Jurkat, Clone E6-1 (cell line): ENCODE measurements around the gene ETFA.

Experiments used
- DNase-seq: peaks from one replicate; pipeline ENCODE4 v3.0.0-alpha.2; 2011; ENCODE audit warnings: low read depth, low spot score
- H3K4me3 ChIP-seq: 2 replicates; pipeline ENCODE4 v1.5.1; 2011; ENCODE audit warnings: mild to moderate bottlenecking, low read length, control low read depth, moderate library complexity

ETFA gene

GRCh38 chr15:76187163-76187562, 124.1 kb downstream of the ETFA start:
- H3K4me3 ChIP-seq: no peak overlapping the region
- DNase-seq: no peak

DNA sequence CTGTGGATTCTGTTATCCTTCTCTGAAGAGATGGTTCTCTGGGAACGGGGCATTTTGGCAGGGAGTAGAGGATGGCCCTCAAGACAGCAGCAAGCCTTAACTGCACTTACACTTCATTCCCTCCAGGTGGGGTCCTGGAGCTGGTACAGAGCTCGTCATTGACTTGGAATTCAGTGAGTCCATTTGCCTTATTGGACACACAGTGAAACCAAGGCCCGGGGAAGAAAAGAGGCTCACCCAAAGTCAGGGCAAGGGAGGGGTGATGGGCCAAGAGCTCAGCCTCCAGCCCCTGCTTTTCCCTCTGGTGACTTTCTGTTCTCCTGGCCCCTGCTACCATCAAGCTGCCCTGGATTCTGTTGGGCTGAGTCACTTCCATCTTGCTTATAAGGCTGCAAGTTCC, 125.6 kb downstream of the ETFA start:
- peak; percentile 29 for DNase-seq
- no peak overlapping the region for H3K4me3 ChIP-seq

- H3K4me3 ChIP-seq: no peak overlapping the region
Measured at GRCh38 chr15:76184650-76185035, 126.6 kb downstream of the ETFA start.

GRCh38 chr15:76183930-76184649, 127.2 kb downstream of the ETFA start:
- DNase-seq: no peak
- H3K4me3 ChIP-seq: no peak overlapping the region

More at GRCh38 chr15:76184650-76185035, 126.6 kb downstream of the ETFA start:
- DNase-seq: no peak

DNA sequence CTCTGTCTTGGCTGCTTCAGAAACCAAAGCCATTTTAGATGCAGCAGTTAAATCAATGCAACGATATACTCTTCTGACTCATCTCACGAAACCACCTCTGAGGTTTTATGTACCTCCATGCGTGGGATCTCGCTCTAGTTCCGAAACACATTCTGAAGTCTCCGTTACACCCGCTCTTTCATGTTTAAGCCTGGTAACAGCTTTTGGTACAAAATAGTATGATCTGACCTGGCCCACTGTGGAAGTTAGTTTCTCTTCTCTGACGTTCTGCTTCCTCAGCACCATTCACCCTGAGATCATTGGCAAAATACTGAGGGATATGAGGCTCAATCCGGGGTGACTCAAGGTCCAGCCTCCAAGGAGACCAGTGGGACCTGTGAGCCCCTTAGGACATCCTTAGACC, 129.6 kb downstream of the ETFA start:
- no peak overlapping the region for H3K4me3 ChIP-seq
- DNase-seq: no peak

DNA sequence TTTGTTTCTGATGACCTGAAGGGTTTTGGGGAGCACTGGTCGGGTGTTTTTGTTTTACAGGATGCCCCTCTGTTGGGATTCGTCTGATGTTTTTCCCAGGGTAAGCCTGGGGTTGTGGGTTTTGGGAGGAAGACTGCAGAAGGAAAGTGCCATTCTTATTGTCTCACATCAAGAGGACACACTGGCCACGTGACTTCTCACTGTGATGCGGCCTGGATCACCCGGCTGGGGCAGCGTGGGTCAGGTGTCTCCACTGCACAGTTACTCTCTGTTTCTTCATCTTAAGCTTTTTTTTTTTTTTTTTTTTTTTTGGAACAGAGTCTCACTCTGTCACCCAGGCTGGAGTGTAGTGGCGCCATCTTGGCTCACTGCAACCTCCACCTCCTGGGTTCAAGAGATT, 130.9 kb downstream of the ETFA start:
- no peak for DNase-seq
- H3K4me3 ChIP-seq: no peak overlapping the region

- no peak for DNase-seq
- H3K4me3 ChIP-seq: no peak overlapping the region
Measured at GRCh38 chr15:76179023-76179422, 132.2 kb downstream of the ETFA start.

DNA sequence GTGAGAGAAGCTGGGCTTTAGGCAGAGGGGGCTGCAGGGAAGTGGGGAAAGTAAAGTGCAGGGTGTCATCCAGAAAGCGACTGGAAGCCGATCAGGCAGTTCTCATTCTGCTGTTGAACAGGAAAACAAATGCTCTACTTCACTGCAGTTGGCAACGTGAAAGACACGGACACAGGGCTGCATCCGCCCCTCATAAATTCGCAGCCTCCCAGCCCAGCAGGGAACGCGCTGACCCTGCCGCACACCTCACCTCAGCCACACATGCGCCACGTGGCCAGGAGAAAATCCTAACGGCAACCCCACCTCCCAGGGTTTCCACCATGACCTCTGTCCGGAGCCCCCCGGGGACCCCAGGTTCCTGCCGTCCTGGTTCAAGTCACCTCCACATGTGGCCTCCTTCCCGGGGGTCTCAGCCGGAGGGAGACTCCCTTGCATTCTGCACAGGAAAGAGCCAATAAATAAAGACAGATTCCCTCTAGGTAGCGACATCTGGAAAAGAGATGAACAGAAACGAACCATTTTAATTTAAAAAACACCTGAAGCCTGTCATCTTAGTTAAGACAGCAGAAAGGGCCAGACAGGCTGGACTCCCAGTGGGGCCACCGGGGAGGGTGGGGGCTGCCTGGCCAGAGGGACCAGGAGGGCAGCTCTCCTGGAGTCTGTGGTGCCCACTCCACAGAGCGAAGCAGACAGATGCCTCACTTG, 132.8 kb downstream of the ETFA start:
- no peak overlapping the region for H3K4me3 ChIP-seq
- DNase-seq: no peak

GRCh38 chr15:76177491-76178040, 133.7 kb downstream of the ETFA start:
- no peak overlapping the region for H3K4me3 ChIP-seq
- DNase-seq: no peak

DNA sequence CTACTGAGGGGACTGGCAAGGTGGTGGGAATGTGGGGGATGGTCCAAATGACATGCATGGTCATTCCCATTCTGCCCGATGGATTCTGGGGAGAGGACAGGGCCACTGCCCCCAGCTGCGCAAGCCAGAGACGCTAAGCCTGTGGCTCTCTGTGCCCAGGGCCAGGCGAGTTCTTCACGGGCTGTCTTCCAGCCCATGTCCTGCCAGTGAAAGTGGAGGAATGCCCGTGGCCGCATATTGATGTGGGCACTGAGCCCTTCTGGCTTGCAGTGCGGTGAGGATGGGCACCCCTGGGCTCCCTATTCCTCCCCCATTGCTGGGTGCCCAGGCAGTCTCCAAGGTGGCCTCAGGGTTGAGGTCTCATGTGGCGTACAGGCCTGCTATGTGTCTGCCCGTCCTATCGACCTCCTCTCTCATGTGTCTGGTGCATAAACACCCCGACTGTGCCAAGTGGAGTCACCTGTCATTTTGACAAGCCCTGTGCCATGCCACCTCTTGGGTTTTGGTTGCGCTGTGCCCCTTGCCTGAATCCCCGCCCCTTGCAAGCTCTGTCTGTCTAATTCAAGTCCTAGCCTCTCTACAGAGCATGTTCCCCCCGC, 134.7 kb downstream of the ETFA start:
- H3K4me3 ChIP-seq: no peak overlapping the region

GRCh38 chr15:76176059-76176458, 135.2 kb downstream of the ETFA start:
- no peak for DNase-seq
- H3K4me3 ChIP-seq: no peak overlapping the region

More for the DNA sequence above, 134.7 kb downstream of the ETFA start:
- no peak for DNase-seq

DNA sequence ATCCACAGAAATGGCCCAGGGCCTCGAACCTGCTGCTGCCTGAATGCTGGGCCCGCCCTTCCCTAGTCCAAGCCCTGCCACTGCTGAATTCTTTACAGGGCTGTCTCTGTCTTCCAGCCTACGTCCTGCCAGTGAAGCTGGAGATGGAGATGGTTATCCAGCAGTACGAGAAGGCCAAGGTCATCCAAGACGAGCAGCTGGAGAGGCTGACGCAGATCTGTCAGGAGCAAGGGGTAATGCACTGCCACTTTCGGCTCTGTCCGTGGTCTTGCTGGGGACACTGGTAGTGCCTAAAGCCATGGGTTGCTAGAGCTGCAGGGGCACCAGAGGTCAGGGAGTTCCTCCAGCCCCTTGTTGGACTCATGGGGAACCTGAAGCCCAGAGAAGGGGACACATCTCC, 135.8 kb downstream of the ETFA start:
- DNase-seq: no peak
- no peak overlapping the region for H3K4me3 ChIP-seq

- H3K4me3 ChIP-seq: no peak overlapping the region
- no peak for DNase-seq
Measured at GRCh38 chr15:76174654-76175053, 136.6 kb downstream of the ETFA start.

DNA sequence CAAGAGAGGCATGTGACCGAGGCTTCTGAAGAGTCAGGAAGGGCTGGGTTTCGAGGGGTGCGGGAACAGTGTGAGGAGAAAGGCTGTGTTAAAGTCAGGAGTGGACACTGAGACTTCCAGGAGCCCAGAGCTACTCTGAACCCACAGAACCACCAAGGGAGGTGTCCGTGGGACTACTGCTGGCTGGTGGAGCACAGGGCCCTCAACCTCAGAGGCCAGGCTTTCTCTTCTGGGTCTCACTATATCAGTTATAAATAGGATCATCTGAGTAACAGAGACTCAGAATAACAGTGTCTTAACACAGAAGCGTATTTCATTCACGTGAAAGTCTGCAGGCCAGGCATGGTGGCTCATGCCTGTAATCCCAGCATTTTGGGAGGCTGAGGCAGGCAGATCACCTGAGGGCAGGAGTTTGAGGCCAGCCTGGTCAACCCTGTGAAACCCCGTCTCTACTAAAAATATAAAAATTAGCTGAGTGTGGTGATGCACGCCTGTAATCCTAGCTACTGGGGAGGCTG, 137.9 kb downstream of the ETFA start:
- no peak for DNase-seq
- H3K4me3 ChIP-seq: no peak overlapping the region

DNA sequence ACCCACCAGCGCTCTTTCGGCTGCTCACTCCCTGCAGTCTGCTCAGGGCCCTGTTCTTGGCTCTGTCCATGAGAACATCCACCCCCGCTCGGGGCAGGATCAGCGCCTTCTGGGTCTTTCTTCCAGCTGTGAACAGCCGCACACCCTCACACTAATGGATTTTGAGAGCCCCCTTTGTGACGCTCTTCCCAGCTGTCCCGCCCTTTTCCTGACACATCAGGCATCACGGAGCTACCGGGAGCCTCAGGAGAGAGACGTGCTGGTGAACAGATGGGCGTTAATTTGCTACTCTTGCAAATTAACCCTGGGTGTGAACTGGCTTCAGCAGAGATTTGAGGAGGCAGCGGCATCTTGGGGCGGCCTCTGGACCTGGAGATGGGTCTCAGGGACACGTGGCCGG, 138.5 kb downstream of the ETFA start:
- DNase-seq: no peak
- H3K4me3 ChIP-seq: no peak overlapping the region

DNA sequence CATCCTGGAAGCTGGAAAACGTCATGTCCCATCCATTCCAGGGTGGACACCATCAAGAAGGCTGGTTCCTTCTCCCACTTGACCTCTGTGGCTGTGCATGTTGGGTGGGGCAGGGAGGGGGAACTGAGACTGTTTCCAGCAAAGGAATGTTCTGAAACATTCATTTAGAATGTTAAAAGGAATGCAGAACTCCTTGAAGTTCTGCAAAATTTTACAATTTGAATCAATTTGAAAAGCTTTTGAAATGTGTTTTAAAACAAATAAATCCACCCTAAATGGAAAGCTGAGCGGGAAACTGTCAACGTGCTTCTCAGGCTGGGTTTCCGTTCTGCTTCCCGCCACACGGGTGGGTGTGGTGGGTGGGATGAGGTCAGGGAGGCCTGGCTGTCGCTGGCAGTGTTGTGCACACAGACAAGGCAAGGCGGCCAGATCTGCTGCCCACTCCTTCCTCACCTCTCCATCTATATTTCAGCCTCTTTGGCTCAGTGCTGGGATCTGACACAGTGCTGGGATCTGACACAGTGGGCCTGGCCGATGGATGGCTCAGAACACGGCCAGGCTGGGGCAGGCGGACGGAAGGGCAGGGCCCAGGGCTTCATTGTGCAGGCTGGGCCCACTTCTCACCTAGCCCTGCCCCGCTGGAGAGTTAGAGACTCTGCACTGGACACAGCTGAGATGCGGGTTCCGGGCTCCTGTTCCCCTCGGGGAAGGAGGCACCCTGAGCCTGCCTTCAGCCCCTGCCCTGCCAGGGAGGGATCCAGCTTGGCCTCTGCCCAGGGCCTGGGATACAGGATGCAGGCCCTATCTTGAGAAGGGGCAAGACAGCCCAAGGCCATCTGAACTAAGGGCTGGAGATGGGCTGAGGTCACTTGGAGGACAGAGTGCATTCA, 141.1 kb downstream of the ETFA start:
- DNase-seq: no peak
- H3K4me3 ChIP-seq: no peak overlapping the region

DNA sequence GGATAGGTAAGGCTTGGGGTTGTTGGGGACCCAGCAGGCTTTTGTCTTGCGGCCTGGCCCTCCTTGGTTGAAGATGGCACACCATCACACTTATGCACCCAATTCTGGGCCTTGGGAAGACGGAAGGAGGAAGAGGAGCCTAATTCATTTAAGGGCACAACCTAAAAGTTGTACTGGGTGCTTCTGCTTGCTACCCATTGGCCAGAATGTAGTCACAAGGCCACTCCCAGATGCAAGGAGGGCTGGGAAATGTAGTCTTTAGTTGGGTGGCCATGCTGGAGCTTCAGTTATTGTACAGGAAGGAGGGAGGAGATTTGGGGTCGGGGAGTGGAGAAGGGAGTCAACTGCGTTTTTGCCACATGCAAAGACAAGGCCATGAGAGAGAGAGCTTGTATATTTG, 142.3 kb downstream of the ETFA start:
- DNase-seq: peak; percentile 72
- H3K4me3 ChIP-seq: no peak overlapping the region

- H3K4me3 ChIP-seq: no peak overlapping the region
- no peak for DNase-seq
Measured at GRCh38 chr15:76168237-76168984, 142.9 kb downstream of the ETFA start.
